Raji (cell line): ENCODE data around the gene RAD51B.

Experiments used
- POLR2A ChIP-seq: IDR thresholded peaks from 2 replicates; pipeline ENCODE4 v1.6.1; 2011; ENCODE audit warnings: low read depth, low read length, control low read depth; ENCODE audit not compliant: insufficient read depth

The RAD51B gene

GRCh38 chr14:68651652-68652432 lies 832.3 kb downstream of the RAD51B start:
- TF ChIP-seq POLR2A: no peak

- TF ChIP-seq POLR2A: no peak
Measured at GRCh38 chr14:68652433-68652690, 832.8 kb downstream of the RAD51B start.

- no peak for TF ChIP-seq POLR2A
Measured at GRCh38 chr14:68653108-68653507, 833.5 kb downstream of the RAD51B start.

- no peak for TF ChIP-seq POLR2A
Measured at GRCh38 chr14:68653804-68654203, 834.2 kb downstream of the RAD51B start.

- no peak for TF ChIP-seq POLR2A
Measured at GRCh38 chr14:68654471-68654941, 834.9 kb downstream of the RAD51B start.

GRCh38 chr14:68655021-68655831 lies 835.6 kb downstream of the RAD51B start:
- no peak for TF ChIP-seq POLR2A

GRCh38 chr14:68655911-68656316 lies 836.3 kb downstream of the RAD51B start:
- no peak for TF ChIP-seq POLR2A

GRCh38 chr14:68656452-68656851 lies 836.9 kb downstream of the RAD51B start:
- TF ChIP-seq POLR2A: no peak

GRCh38 chr14:68657300-68658028 lies 837.9 kb downstream of the RAD51B start:
- TF ChIP-seq POLR2A: no peak

- no peak for TF ChIP-seq POLR2A
Measured at GRCh38 chr14:68658029-68658509, 838.5 kb downstream of the RAD51B start.

GRCh38 chr14:68658943-68659931 lies 839.7 kb downstream of the RAD51B start:
- TF ChIP-seq POLR2A: no peak

GRCh38 chr14:68660495-68660894 lies 840.9 kb downstream of the RAD51B start:
- no peak for TF ChIP-seq POLR2A

GRCh38 chr14:68661226-68662225 lies 841.9 kb downstream of the RAD51B start:
- TF ChIP-seq POLR2A: no peak
